HG03342 (cell line): Measurements from ENCODE around the gene DGLUCY.
"Not testable (repeated sequence)": the region's sequence is repeated elsewhere in the genome, so short reads cannot be mapped to it uniquely, and the experiment has no call there.

Experiments
- ATAC-seq: cut with Tn5 transposase; IDR thresholded peaks from one replicate; pipeline ENCODE4 v1.9.1; 2021; ENCODE audit warnings: mild to moderate bottlenecking, moderate library complexity; ENCODE audit not compliant: unreplicated experiment

DGLUCY gene

GRCh38 chr14:91103116-91103515, 10.8 kb upstream of the DGLUCY start:
- no peak for ATAC-seq

GRCh38 chr14:91108941-91109611, 4.8 kb upstream of the DGLUCY start:
- no peak for ATAC-seq

- ATAC-seq, result no peak
Measured at GRCh38 chr14:91111443-91111842, 2.4 kb upstream of the DGLUCY start.

- ATAC-seq, result no peak
Measured at GRCh38 chr14:91112194-91112593, 1.7 kb upstream of the DGLUCY start.

DNA sequence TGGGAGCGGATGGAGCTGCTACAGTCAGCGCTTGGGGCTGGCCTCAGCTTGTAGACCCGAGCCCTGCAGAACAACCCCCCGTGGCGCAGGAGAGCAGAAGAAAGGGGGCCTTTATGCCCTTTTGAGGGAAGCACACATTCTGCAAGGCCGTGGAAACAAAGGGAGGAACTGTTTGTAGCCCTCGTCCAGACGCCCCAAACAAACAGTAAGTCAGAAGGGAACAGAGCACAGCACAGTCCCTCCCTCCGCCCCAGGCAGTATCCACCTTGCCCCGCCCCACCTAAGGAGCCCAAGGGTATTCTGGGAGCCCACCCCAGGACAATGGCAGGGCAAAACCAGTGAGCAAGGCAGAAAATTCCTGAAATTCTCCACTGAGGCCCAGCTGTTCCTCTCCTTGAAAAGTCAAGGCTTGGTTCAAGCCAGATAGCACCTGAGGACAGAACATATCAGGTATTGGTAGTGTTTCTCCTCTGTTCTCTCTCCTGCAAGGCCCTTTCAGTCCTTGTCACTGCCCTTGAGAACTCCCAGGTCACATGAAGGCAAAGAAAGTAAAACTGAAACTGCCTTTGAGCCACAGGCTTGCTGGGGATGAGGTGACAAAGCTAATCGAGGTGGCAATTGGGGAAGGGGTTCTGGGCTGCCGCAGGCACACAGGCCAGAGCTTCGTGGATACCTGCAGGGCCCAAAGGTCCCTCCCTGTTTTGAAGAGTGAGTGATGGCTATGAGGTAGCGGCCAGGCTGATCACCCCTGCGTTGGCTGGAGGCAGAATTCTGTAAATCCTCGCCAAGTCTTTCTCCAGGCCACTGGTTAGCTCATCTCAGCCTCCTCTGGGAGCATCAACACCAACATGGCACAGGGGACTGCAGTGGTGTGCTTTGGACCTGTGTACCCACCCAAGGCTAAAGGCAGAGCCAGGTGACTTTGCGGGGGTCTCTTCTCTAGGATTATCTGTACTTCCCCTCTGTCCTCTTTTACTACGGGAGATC, 499 bp downstream of the DGLUCY start:
- peak; percentile 79 for ATAC-seq

DNA sequence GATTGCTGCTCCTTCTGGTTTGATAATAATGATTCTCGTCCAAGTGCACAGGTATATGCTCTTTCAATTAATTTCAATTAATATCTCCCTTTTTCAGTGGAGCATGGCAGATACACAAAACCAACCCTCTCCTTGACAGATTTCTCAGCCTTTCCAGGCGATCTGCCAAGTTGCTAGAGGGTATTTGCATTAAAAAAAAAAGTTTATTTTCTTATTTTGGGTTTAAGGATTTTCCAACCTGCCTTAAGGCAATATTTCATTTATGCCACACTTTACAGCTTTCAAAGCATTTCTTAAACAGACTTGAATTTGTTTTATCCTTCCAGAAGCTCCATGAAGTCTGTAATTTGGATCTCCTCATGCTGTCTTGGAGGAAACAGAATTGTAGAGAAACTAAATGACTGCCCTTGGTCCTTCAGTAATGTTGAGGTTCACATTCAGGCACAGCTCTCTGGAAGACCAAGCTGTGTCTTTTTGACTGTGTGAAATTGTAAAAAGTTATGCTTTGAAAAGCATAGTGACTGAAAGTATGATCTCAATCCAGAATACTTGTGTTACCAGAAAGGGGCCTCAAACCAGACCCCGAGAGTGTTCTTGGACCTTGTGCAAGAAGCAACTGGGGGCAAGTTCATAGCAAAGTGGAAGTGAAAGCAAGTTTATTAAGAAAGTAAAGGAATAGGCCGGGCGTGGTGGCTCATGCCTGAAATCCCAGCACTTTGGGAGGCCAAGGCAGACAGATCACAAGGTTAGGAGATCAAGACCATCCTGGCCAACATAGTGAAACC, 2.3 kb downstream of the DGLUCY start:
- no peak for ATAC-seq

DNA sequence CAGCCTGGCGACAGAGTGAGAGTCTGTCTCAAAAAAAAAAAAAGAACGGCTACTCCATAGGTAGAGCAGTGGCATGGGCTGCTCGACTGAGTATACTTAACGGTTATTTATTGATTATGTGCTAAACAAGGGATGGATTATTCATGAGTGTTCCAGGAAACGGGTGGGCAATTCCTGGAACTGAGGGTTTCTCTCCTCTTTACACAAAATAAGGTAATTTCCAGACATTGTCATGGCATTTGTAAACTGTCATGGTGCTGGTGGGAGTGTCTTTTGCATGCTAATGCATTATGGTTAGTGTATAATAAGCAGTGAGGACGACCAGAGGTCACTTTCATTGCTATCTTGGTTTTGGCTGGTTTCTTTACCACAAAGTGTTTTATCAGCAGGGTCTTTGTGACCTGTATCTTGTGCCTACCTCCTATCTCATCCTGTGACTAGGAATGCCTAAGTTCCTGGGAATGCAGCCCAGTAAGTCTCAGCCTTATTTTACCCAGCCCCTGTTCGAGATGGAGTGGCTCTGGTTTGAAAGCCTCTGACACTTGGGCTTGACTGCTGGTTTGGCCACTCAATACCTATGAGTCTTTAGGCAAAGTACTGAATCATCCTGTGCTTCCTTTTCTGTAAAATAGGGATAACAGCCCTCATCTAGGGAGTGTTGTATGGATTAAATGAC, 3.2 kb downstream of the DGLUCY start:
- ATAC-seq, result no peak

DNA sequence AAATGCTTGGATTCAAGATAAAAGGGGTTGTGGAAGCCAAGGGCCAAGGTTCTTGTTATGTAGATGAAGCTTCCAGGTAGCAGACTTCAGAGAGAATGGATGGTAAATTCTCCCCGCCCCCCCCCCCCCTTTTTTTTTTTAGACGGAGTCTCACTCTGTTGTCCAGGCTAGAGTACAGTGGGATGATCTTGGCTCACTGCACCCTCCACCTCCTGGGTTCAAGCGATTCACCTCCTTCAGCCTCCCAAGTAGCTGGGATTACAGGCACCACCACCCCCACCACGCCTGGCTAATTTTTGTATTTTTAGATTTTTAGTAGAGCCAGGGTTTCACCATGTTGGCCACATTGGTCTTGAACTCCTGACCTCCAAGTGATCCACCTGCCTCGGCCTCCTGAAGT, 4.1 kb downstream of the DGLUCY start:
- ATAC-seq, result no peak

DNA sequence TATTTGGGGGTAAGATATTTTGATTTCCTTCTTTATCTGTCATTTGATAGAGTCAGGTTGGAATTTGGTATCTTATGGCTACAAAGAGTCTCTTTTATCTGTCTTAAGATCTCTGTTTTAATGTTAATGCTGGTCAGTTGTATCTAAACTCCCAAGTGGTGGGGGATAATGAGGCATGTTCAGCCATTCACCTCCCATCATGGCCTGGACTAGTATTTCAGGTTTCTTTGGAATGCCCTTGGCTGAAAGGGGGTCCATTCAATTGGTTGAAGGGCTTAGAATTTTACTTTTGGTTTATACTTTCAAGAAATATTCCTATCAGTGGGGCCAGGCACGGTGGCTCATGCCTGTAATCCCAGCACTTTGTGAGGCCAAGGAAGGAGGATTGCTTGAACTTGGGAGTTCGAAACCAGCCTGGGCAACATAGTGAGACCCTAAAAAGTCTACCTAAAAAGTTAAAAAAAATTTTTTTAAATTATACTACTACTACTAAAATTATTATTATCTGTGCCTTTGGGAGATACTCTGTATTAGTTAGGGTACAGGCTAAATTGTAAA, 4.7 kb downstream of the DGLUCY start:
- ATAC-seq, result no peak

GRCh38 chr14:91119556-91120311, 5.9 kb downstream of the DGLUCY start:
- ATAC-seq, result no peak

DNA sequence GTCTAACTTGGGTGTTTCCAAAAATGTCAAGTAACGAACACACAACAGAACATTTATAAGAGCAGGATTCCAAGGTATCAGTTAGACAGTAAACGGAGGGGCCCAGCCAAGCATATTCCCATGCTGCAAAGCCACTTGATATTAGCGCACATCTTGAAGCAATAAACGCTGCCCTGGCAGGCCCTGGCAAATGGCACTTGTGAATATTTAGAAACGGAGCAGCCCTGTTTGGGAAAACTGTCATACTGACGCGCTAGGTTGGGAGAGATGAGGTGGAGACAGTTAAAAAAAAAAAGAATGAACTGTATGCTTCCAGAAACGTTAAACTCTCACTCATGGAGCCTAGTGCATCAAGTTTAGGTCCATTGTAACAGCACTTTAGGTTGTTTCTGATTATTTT, 9.3 kb downstream of the DGLUCY start:
- ATAC-seq, result no peak

GRCh38 chr14:91124406-91125270, 10.8 kb downstream of the DGLUCY start:
- ATAC-seq, result not testable (repeated sequence)

DNA sequence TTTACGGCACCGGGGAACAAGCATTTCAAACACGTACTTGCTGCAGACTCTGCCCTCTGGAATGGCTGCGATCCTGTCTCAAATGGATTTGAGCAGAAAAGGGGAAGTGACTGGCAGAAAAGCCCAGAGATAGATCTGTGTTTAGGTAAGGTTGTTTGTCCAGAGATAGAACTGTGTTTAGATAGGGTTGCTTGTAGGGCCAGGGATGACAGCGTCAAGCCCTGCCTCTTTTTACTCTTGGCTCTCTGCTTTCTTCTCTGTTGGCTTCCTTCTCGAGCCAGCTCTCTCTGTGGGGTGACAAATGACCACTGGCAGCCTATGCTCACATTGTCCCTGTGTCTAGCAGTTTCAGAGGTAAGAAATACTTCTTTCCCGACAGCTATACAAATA, 11.4 kb downstream of the DGLUCY start:
- ATAC-seq, result no peak

DNA sequence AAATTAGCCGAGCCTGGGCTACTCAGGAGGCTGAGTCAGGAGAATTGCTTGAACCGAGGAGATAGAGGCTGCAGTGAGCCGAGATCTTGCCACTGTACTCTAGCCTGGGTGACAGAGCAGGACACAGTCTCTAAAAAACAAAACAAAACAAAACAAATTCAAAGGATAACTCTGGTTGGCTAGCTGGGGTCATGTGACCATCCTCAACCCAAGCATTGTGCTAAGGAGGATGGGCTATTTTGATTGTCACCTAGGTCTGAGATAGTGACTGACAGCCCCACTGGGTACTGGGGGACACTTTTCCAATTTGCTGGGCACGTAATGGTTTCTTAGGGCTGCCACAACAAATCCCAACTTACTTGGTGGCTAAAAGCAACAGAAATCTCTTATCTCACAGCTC, 11.9 kb downstream of the DGLUCY start:
- ATAC-seq, result no peak

- no peak for ATAC-seq
Measured at GRCh38 chr14:91126761-91127160, 12.9 kb downstream of the DGLUCY start.

DNA sequence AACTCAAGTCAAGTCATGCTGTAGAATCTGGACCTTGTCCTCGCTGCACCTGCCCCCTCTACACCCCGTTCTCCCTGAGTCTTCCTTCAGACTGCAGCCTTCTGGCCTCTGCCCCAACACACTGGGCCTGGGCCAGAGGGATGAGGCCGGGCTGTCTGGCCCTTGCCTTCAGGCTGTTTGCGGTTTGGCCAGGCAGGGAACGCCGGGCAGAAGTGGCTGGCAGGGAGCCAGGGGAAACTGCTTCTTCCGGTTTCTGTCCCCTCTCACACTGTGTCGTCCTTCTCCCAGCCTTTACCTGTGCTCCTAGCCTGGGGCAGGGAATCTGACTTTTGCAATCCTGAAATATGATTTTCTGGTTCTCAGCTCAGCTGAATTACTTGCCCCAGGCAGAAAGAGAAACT, 13.5 kb downstream of the DGLUCY start:
- ATAC-seq, result no peak

GRCh38 chr14:91127924-91128323, 14.1 kb downstream of the DGLUCY start:
- ATAC-seq, result no peak

- no peak for ATAC-seq
Measured at GRCh38 chr14:91128699-91129098, 14.8 kb downstream of the DGLUCY start.

DNA sequence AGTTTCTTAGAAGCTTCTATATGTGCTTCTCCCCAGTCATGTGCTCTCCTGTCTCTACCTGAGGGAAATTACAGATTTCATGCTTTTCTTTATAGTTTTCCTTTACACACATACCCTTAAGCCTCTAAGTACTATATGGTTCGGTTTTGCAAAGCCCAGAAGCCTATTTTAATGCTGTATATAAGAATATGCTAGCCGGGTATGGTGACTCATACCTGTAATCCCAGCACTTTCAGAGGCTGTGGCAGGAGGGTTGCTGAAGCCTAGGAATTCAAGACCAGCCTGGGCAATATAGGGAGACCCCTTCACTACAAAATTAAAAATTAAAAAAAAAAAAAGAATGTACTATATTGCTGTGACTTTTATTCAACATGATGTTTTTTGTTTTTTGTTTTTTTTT, 15.4 kb downstream of the DGLUCY start:
- no peak for ATAC-seq
